HG03139 (cell line): ENCODE measurements around the gene TK1.

Experiments
- ATAC-seq: cut with Tn5 transposase; IDR thresholded peaks from one replicate; pipeline ENCODE4 v1.9.1; 2021; ENCODE audit not compliant: unreplicated experiment

Gene TK1

DNA sequence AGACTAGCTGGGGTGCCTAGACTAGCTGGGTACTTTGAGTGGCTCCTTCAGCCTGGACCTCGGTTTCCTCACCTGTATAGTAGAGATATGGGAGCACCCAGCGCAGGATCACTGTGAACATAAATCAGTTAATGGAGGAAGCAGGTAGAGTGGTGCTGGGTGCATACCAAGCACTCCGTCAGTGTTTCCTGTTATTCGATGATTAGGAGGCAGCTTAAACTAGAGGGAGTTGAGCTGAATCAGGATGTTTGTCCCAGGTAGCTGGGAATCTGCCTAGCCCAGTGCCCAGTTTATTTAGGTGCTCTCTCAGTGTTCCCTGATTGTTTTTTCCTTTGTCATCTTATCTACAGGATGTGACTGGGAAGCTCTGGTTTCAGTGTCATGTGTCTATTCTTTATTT is 36.2 kb upstream of the TK1 start:
- no peak for ATAC-seq

DNA sequence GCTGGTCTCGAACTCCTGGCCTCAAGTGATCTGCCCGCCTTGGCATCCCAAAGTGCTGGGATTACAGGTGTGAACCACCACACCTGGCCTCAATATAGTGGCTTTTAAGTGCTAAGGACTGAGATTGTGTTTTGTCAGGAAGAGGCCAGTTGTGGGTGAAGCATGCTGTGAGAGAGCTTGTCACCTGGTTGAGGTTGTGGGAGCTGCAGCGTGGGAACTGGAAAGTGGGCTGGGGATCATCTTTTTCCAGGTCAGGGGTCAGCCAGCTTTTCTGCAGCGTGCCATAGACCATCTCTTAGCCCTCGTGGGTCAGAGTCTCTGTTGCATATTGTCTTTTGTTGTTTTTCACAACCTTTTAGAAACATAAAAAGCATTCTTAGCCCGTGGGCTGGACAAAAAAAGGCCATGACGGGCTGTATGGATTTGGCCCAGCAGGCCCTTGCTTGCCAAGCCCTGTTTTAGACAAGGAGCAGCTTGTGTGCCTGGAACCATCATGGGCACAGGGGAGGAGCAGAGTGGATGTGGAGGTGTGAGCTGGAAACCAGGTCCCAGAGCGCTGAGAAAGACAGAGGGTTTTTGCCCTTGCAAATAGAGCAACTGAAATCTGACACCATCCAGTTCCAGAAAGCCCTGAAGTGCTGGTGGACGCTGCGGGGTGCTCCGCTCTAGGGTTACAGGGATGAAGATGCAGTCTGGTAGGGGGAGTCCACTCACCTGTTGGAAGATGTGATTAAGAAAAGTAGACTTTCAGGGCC is 32.7 kb upstream of the TK1 start:
- ATAC-seq = no peak

DNA sequence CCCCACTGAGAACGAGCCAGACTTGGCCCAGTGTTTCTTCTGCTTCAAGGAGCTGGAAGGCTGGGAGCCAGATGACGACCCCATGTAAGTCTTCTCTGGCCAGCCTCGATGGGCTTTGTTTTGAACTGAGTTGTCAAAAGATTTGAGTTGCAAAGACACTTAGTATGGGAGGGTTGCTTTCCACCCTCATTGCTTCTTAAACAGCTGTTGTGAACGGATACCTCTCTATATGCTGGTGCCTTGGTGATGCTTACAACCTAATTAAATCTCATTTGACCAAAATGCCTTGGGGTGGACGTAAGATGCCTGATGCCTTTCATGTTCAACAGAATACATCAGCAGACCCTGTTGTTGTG is 27.8 kb upstream of the TK1 start:
- ATAC-seq = no peak

DNA sequence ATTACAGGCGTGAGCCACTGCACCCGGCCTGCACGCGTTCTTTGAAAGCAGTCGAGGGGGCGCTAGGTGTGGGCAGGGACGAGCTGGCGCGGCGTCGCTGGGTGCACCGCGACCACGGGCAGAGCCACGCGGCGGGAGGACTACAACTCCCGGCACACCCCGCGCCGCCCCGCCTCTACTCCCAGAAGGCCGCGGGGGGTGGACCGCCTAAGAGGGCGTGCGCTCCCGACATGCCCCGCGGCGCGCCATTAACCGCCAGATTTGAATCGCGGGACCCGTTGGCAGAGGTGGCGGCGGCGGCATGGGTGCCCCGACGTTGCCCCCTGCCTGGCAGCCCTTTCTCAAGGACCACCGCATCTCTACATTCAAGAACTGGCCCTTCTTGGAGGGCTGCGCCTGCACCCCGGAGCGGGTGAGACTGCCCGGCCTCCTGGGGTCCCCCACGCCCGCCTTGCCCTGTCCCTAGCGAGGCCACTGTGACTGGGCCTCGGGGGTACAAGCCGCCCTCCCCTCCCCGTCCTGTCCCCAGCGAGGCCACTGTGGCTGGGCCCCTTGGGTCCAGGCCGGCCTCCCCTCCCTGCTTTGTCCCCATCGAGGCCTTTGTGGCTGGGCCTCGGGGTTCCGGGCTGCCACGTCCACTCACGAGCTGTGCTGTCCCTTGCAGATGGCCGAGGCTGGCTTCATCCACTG is 27.3 kb upstream of the TK1 start, which contains the start of gene BIRC5:
BIRC5 (plus strand) TSS at position 238 of the 690 bp plus-strand sequence; CDS start at position 302, 64 bp downstream.
- ATAC-seq = peak; percentile 88

DNA sequence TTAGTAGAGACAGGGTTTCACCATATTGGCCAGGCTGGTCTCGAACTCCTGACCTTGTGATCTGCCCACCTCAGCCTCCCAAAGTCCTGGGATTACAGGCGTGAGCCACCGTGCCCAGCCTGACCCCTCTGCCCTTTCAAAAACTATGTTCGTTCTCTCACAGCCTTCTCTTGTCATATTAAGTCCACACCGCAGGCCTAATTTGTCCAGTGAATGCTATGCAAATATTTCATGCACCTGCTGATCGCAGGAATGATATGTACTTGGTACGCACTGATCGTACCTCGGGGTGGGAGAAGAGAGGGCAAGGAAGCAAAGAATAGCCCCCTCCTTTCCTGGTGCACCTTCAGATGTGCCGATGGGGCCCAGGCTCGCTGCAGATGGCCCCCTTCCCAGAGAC is 24.2 kb upstream of the TK1 start:
- no peak for ATAC-seq

DNA sequence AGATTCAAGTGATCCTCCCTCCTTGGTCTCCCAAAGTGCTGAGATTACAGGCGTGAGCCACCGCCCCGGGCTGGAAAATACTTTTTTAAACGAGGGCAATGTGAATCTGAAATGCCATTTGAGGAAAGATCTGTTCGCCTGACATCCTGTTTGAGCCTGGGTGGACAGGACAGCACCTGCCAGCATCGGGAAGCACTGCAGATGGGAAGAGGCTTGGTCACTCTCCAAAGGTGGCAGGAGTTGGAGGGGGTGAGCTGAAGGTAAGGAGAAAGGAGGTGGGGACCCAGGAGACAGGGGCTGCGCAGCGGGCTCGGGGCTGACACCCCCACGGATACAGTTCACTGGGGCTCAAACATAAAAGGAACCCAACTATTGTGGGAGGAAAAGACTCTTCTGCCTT is 23.3 kb upstream of the TK1 start:
- ATAC-seq = no peak

DNA sequence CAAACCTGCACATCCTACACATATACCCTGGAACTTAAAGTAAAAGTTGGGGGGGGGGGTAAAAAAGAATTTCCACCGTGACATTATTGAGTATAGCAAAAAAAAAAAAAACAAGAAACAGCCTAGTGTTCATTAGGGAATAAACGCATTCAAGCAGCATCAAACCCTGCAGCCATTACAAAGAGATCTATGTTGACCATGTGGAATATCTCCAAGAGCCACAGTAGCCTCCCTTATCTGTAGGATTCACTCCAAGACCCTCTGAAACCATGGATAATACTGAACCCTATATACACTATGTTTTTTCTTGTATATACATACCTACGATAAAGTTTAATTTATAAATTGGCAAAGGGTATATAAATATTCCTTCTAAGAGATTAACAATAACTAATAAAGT is 21.6 kb upstream of the TK1 start:
- no peak for ATAC-seq

DNA sequence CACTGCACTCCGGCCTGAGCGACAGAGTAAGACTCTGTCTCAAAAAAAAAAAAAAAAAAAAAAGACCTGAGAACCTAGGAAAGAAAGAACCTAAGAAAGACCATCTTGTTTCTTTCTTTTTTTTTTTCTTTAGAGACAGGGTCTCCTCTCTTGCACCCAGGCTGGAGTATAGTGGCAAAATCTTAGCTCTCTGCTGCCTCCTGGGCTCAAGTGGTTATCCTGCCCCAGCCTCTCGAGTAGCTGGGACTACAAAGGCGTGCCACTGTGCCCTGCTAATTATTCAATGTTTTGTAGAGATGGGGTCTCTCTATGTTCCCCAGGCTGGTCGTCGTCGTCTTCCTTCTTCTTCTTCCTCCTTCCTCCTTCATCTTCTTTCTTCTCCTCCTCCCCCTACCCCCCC is 19.4 kb upstream of the TK1 start:
- ATAC-seq = no peak

DNA sequence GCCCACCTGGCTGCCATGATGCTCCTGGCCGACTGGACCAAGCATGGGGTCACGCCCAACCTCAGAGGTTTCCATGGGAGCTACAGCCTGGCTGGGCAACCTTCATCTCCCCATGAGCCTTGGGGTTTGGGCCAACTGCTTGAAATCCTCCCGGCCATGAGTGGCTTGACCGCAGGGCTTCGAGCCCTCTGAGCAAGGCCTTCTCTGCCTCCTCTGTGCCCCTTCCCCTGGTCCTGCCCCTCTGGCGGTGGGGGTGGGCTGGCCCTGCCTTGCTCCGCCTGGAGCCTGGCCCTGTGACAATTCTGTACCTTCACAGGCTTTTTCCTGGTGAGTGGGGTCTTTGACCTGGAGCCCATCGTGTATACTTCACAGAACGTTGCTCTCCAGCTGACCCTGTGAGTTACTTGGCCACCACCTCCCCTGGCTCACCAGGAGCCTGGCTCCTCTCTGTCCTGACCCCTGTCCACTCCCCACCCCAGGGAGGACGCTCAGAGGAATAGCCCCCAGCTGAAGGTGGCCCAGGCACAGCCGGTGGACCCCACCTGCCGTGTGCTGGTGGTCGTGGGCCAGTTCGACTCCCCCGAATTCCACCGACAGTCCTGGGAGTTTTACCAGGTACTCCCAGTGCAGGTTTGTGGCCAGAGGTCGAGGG is 18.4 kb upstream of the TK1 start:
- no peak for ATAC-seq

DNA sequence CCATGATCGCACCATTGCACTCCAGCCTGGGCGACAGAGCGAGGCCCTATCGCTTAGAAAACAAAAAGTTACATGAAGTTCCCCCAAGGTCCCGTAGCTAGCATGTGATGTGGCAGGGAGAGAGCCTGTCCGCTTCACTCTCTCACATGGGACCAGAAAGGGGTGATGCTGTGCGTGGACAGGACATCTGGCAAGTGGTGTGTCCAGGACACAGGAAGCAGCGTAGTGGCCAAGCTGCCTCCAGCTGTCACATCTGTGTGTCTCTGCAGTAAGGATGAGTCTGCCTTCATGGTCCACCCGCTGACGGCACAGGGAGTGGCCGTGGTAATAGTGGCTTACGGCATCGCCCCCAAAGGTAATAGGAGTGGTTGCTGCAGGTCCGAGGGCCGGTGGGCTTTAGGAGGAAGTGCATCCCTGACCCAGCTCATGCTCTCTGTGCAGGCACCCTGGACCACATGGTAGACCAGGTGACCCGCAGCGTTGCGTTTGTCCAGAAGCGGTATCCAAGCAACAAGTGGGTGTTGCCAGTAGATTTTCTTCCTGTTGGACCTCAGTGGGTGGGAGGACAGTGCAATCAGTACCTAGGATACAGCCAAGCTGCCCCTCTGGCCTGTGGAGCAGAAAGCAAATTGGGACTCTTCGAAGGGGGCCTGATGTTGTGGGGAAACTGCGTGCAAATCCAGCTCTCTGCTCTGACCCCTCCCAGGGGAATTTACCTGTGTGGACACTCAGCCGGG is 17.7 kb upstream of the TK1 start:
- ATAC-seq = no peak

DNA sequence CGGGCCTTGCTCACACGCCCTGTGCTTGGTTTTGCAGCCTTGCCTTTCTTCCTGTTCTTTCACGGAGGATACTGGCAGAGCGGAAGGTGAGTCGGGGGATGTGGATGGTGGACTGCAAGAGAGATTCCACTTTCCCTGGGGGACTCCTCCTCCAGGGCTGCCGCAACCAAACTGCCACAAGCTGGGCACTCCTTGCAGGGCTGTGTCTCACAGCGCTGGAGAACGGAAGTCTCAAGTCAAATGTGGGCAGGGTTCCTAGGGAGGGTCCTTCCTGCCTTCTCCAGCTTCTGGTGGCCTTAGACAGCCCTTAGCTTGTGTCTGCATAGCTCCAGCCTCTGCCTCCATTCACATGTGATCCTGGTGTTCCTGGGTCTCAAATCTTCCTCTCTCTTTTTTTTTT is 15.8 kb upstream of the TK1 start:
- no peak for ATAC-seq

DNA sequence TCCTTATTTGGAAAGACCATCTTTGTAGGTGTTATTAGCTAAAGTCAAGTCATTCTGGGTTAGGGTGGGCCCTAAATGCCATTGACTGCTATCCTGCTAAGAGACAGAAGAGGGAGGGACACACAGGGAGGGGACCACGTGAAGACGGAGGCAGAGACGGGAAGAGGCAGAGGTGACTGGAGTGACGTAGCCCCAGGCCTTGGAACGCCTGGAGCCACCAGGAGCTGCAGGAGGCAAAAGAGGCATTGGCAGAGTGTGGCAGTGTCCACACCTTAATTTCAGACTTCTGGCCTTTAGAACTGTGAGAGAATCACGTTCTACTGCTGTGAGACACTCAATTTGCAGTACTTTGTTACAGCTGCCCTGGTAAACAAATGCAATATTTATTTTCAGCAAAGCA is 13.6 kb upstream of the TK1 start:
- ATAC-seq = no peak

DNA sequence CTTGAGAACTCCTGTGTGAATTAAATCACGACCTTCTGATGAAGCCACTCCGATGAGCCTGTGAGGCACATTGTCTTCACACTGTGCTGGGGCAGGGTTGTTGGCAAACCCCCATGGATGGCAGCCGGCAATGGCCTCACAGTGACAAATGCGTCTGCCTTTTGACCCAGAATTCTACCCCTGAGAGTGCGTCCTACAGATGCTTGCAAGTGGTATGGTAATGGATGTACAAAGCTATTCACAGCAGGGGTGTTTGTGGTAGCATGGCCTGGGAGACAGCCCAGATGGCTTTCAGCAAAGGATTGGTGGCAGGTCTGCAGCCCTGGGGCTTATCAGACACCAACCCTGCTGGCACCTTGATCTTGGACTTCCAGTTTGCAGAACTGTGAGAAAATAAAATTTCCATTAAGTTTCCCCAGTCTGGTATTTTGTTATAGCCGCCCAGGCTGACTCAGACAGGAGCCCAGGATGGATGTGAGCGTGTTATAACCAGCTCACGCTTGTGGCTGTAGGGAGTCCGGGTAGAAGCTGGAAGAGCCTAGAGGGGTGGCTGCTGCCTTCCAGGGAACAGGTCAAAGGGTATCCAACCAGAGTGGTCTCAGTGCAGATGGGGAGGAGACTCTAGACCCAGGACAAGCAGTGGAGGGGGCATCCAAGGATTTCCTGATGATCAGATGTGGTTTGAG is 10.4 kb upstream of the TK1 start:
- no peak for ATAC-seq

DNA sequence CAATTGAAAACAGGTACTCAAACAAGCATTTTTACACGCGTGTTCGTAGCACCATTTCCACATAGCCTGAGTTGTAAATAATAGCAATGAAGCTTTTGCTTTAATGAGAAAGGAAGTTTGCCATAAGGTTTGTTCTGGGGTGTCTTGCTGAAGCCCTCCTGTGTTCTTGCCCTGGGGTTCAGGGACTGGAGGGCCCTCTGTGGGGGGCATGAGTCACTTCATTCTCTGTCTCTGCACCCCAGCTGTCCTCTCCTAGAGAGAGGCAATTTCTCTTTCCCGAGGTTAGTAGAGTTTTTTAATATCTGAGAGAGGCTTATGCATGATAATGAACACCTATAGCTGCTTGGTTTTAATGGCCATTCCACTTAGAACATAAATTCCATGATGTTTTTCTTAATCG is 9.9 kb upstream of the TK1 start:
- ATAC-seq = no peak

DNA sequence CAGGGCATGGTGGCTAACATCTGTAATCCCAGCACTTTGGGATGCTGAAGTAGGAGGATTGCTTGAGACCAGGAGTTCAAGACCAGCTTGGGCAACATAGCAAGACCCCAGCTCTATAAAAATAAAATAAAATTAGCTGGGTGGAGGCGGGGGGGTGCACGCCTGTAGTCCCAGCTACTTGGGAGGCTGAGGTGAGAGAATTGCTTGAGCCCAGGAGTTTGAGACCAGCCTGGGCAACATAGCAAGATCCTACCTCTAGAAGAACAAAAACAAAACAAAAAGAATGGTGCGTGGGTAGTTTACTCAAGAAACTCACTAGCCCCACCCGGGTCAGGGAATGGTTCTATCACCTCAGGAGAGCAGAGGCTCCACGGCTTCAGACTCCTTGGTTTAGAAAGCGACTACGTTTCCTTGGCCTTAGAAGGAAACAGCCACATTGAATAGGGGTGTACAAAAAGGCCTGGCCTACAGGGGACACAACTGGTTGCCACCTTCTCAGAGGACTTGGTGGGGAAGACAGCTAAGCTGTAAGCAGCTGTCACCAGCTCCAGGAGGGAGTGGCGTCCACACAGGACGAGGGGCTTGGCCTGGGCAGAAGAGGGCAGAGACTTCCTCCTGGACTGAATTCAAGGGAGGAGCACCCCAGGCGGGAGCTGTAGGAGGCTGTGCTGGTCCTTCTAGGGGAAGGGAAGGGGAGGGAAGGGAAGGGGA is 716 bp downstream of the TK1 start:
- ATAC-seq = no peak

DNA sequence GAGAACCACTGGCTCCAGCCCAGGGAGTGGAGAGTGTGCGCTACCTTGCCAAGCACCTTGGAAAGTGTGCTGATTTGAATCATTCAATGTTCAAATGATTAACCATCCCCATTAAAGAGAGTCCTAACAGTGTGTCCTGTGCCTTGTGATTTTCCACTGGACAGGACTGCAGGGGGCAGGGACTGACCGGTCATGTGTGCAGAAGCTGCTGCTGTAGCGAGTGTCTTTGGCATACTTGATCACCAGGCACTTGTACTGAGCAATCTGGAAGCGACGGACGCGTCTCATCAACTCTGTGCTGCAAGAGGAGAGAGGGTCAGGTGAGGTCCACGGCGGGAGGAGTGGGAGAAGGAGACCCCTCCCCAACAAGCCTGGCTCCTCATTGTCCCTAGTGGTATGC is 2.0 kb downstream of the TK1 start:
- no peak for ATAC-seq

DNA sequence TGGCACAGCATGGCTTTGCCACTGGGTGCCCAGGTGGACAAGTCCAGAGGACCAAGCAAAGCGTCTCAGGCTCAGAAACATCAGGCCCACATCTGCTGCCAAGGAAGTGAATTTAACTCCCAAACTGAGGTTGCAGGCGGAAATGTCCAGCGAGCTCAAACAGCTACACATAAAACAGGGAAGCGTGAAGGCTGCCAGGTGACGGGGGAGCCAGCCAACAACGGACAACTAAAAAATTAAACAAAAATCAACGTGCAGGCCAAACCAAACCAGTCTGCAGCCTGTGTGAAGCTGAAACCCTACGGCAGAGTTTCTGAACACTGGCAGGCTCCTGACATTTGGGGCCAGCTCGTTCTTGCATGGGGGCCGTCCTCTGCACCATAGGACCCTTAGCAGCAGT is 2.5 kb downstream of the TK1 start:
- ATAC-seq = no peak

DNA sequence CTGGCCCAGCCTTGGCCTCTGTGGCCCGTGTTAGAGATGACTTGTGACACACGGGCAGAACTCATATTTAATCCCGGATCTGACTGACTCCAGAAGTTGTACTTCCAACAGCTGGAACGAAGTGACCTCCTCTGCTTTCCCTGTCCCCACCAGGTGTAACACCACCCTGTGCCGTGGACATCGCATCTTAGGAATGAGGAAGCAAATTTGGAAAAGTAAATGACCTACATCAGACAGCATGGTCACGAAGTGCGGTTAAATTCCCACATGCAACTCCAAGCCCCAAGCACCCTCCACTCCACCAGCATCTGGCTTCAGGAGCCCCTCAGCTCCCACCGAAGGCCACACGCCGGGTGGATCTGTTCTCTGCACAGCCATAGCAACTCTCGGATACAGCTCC is 2.9 kb downstream of the TK1 start:
- ATAC-seq = no peak

DNA sequence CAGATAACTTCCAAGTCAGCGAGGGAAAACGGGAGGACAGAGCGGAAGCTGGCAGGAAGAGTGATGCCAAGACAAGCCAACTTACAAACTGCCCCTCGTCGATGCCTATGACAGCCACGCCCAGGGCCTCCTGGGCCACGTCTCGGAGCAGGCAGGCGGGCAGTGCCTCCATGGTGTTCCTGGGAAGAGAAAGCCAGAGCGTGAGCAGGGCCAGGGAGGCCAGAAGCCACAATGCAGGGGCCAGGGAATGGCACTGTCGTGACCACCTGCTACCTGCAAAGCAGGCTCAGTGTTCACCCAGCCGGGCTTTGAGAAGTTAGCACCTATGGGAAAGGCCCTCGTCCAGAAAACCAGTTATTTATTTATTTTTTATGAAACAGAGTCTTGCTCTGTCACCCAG is 4.3 kb downstream of the TK1 start:
- no peak for ATAC-seq

DNA sequence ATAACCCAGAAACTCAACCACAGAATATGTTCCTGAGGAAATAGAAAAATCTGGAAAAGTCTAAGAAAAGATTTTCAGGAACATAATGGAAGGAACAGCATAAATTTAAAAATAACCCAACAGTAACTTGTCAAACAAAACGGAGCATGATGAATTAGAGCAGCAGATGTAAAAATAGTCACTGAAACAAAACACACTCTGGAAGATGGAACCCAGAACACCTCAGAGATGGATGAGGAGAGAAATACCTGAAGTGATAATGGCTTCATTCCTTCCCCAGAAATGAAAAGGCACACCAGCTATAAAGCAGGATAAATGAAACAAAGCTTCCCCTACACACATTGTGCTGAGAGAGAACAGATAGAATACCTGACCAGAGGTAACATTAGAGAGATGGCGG is 6.3 kb downstream of the TK1 start:
- ATAC-seq = no peak
